NCI-H1048 (cell line): ENCODE results near the gene MAPK8IP2.

Experiments used
- DNase-seq: peaks from one replicate; lab custom pipeline; 2025; lab: John Stamatoyannopoulos, UW

The MAPK8IP2 gene

GRCh38 chr22:50600538-50600937, at the start of gene MAPK8IP2:
Gene MAPK8IP2 (plus strand): TSS chr22:50600793. CDS start chr22:50600819, 26 bp downstream.
- no peak for DNase-seq

GRCh38 chr22:50551160-50551752, 49.3 kb upstream of the MAPK8IP2 start:
- DNase-seq = no peak

- no peak for DNase-seq
Measured at GRCh38 chr22:50553310-50553709, 47.3 kb upstream of the MAPK8IP2 start.

- DNase-seq = no peak
Measured at GRCh38 chr22:50556703-50557102, 43.9 kb upstream of the MAPK8IP2 start.

- no peak for DNase-seq
Measured at GRCh38 chr22:50560034-50560433, 40.6 kb upstream of the MAPK8IP2 start.

GRCh38 chr22:50561401-50562358, 38.9 kb upstream of the MAPK8IP2 start:
- DNase-seq = no peak

- peak; percentile 95 for DNase-seq
Measured at GRCh38 chr22:50562523-50563412, 37.8 kb upstream of the MAPK8IP2 start, which contains the start of gene SYCE3. Gene SYCE3 (minus strand): TSS chr22:50562919. CDS start chr22:50556405, 6,514 bp downstream.

GRCh38 chr22:50563413-50564160, 37.0 kb upstream of the MAPK8IP2 start:
- no peak for DNase-seq

- no peak for DNase-seq
Measured at GRCh38 chr22:50564289-50564688, 36.3 kb upstream of the MAPK8IP2 start.

- no peak for DNase-seq
Measured at GRCh38 chr22:50567721-50568252, 32.8 kb upstream of the MAPK8IP2 start.

GRCh38 chr22:50568626-50569025, 32.0 kb upstream of the MAPK8IP2 start:
- DNase-seq = no peak

- no peak for DNase-seq
Measured at GRCh38 chr22:50569041-50569459, 31.5 kb upstream of the MAPK8IP2 start.

GRCh38 chr22:50569896-50570535, 30.6 kb upstream of the MAPK8IP2 start:
- DNase-seq = no peak

- DNase-seq = no peak
Measured at GRCh38 chr22:50570861-50571260, 29.7 kb upstream of the MAPK8IP2 start.

- DNase-seq = no peak
Measured at GRCh38 chr22:50571264-50572175, 29.1 kb upstream of the MAPK8IP2 start.

- no peak for DNase-seq
Measured at GRCh38 chr22:50572965-50573364, 27.6 kb upstream of the MAPK8IP2 start.

- no peak for DNase-seq
Measured at GRCh38 chr22:50573491-50574382, 26.9 kb upstream of the MAPK8IP2 start.

- no peak for DNase-seq
Measured at GRCh38 chr22:50574383-50574755, 26.2 kb upstream of the MAPK8IP2 start.
